Measurements from ENCODE around the gene SLC12A8.

The SLC12A8 gene

GRCh38 chr3:125061170-125061569, 151.4 kb downstream of the SLC12A8 start:
- H3K4me3 ChIP-seq (ENCODE audit: low read length): no peak overlapping the region
- peaks cover 25% of the 10 kb centered on the region for H3K27me3 ChIP-seq (ENCODE audit: control insufficient read depth, insufficient read depth, low read length)
- no peak overlapping the region for H3K27ac ChIP-seq (ENCODE audit: low read length)
- no peaks in the 10 kb centered on the region for H3K36me3 ChIP-seq (ENCODE audit: control insufficient read depth, low read depth, low read length)
- no peak overlapping the region for H3K9ac ChIP-seq (ENCODE audit: low read length)
- peaks cover 13% of the 10 kb centered on the region for H3K4me1 ChIP-seq (ENCODE audit: control insufficient read depth, low read depth, low read length)
- no peaks in the 10 kb centered on the region for H3K9me3 ChIP-seq (ENCODE audit: control insufficient read depth, low read depth, low read length)

GRCh38 chr3:125059488-125060245, 152.9 kb downstream of the SLC12A8 start:
- Histone ChIP-seq H3K4me1 (ENCODE audit: control insufficient read depth, low read depth, low read length) (peaks cover 17% of the 10 kb centered on the region), H3K27me3 (ENCODE audit: control insufficient read depth, insufficient read depth, low read length) (peaks cover 32% of the 10 kb centered on the region), H3K36me3 (ENCODE audit: control insufficient read depth, low read depth, low read length) (no peaks in the 10 kb centered on the region), H3K9ac (ENCODE audit: low read length) (no peak overlapping the region), H3K27ac (ENCODE audit: low read length) (no peak overlapping the region), H3K9me3 (ENCODE audit: control insufficient read depth, low read depth, low read length) (no peaks in the 10 kb centered on the region), H3K4me3 (ENCODE audit: low read length) (no peak overlapping the region)

- H3K27ac ChIP-seq (ENCODE audit: low read length): no peak overlapping the region
- no peaks in the 10 kb centered on the region for H3K9me3 ChIP-seq (ENCODE audit: control insufficient read depth, low read depth, low read length)
- peaks cover 39% of the 10 kb centered on the region for H3K27me3 ChIP-seq (ENCODE audit: control insufficient read depth, insufficient read depth, low read length)
- peaks cover 24% of the 10 kb centered on the region for H3K4me1 ChIP-seq (ENCODE audit: control insufficient read depth, low read depth, low read length)
- H3K36me3 ChIP-seq (ENCODE audit: control insufficient read depth, low read depth, low read length): no peaks in the 10 kb centered on the region
- no peak overlapping the region for H3K4me3 ChIP-seq (ENCODE audit: low read length)
- H3K9ac ChIP-seq (ENCODE audit: low read length): no peak overlapping the region
These were observed 153.6 kb downstream of the SLC12A8 start for GRCh38 chr3:125058959-125059358.

- H3K4me1 ChIP-seq (ENCODE audit: control insufficient read depth, low read depth, low read length): peaks cover 29% of the 10 kb centered on the region
- H3K9me3 ChIP-seq (ENCODE audit: control insufficient read depth, low read depth, low read length): no peaks in the 10 kb centered on the region
- no peak overlapping the region for H3K4me3 ChIP-seq (ENCODE audit: low read length)
- H3K27ac ChIP-seq (ENCODE audit: low read length): no peak overlapping the region
- no peaks in the 10 kb centered on the region for H3K36me3 ChIP-seq (ENCODE audit: control insufficient read depth, low read depth, low read length)
- no peak overlapping the region for H3K9ac ChIP-seq (ENCODE audit: low read length)
- peaks cover 43% of the 10 kb centered on the region for H3K27me3 ChIP-seq (ENCODE audit: control insufficient read depth, insufficient read depth, low read length)
These were observed 154.0 kb downstream of the SLC12A8 start for GRCh38 chr3:125058529-125058928.

GRCh38 chr3:125057186-125057850, 155.2 kb downstream of the SLC12A8 start:
- Histone ChIP-seq H3K9ac (ENCODE audit: low read length) (no peak overlapping the region), H3K9me3 (ENCODE audit: control insufficient read depth, low read depth, low read length) (no peaks in the 10 kb centered on the region), H3K27ac (ENCODE audit: low read length) (no peak overlapping the region), H3K4me1 (ENCODE audit: control insufficient read depth, low read depth, low read length) (peaks cover 35% of the 10 kb centered on the region), H3K4me3 (ENCODE audit: low read length) (no peak overlapping the region), H3K27me3 (ENCODE audit: control insufficient read depth, insufficient read depth, low read length) (peaks cover 50% of the 10 kb centered on the region), H3K36me3 (ENCODE audit: control insufficient read depth, low read depth, low read length) (no peaks in the 10 kb centered on the region)

- peaks cover 50% of the 10 kb centered on the region for H3K27me3 ChIP-seq (ENCODE audit: control insufficient read depth, insufficient read depth, low read length)
- peak within 1 kb of the TSS; percentile 33 for H3K9ac ChIP-seq (ENCODE audit: low read length)
- no peaks in the 10 kb centered on the region for H3K9me3 ChIP-seq (ENCODE audit: control insufficient read depth, low read depth, low read length)
- H3K27ac ChIP-seq (ENCODE audit: low read length): no peak within 1 kb of the TSS
- H3K36me3 ChIP-seq (ENCODE audit: control insufficient read depth, low read depth, low read length): no peaks in the 10 kb centered on the region
- peak within 1 kb of the TSS; percentile 80 for H3K4me3 ChIP-seq (ENCODE audit: low read length)
- H3K4me1 ChIP-seq (ENCODE audit: control insufficient read depth, low read depth, low read length): peaks cover 47% of the 10 kb centered on the region
These were observed 156.4 kb downstream of the SLC12A8 start, which contains the start of gene HEG1 for GRCh38 chr3:125055913-125056745. TSS of gene HEG1 (minus strand) at chr3:125055997. CDS start at chr3:125055890, 107 bp downstream.

- H3K4me3 ChIP-seq (ENCODE audit: low read length): peak overlapping the region; percentile 80
- H3K4me1 ChIP-seq (ENCODE audit: control insufficient read depth, low read depth, low read length): peaks cover 54% of the 10 kb centered on the region
- H3K27me3 ChIP-seq (ENCODE audit: control insufficient read depth, insufficient read depth, low read length): peaks cover 50% of the 10 kb centered on the region
- H3K27ac ChIP-seq (ENCODE audit: low read length): no peak overlapping the region
- no peaks in the 10 kb centered on the region for H3K9me3 ChIP-seq (ENCODE audit: control insufficient read depth, low read depth, low read length)
- H3K36me3 ChIP-seq (ENCODE audit: control insufficient read depth, low read depth, low read length): no peaks in the 10 kb centered on the region
- H3K9ac ChIP-seq (ENCODE audit: low read length): peak overlapping the region; percentile 33
These were observed 157.1 kb downstream of the SLC12A8 start for GRCh38 chr3:125055331-125055912.

GRCh38 chr3:125054449-125055329, 157.9 kb downstream of the SLC12A8 start:
- H3K4me3 ChIP-seq (ENCODE audit: low read length): peak overlapping the region; percentile 80
- H3K27me3 ChIP-seq (ENCODE audit: control insufficient read depth, insufficient read depth, low read length): peaks cover 50% of the 10 kb centered on the region
- no peaks in the 10 kb centered on the region for H3K36me3 ChIP-seq (ENCODE audit: control insufficient read depth, low read depth, low read length)
- peak overlapping the region; percentile 33 for H3K9ac ChIP-seq (ENCODE audit: low read length)
- H3K4me1 ChIP-seq (ENCODE audit: control insufficient read depth, low read depth, low read length): peaks cover 54% of the 10 kb centered on the region
- H3K27ac ChIP-seq (ENCODE audit: low read length): no peak overlapping the region
- H3K9me3 ChIP-seq (ENCODE audit: control insufficient read depth, low read depth, low read length): no peaks in the 10 kb centered on the region

- H3K36me3 ChIP-seq (ENCODE audit: control insufficient read depth, low read depth, low read length): no peaks in the 10 kb centered on the region
- no peak overlapping the region for H3K27ac ChIP-seq (ENCODE audit: low read length)
- no peak overlapping the region for H3K9ac ChIP-seq (ENCODE audit: low read length)
- H3K4me1 ChIP-seq (ENCODE audit: control insufficient read depth, low read depth, low read length): peaks cover 54% of the 10 kb centered on the region
- H3K9me3 ChIP-seq (ENCODE audit: control insufficient read depth, low read depth, low read length): no peaks in the 10 kb centered on the region
- H3K4me3 ChIP-seq (ENCODE audit: low read length): peak overlapping the region; percentile 80
- peaks cover 50% of the 10 kb centered on the region for H3K27me3 ChIP-seq (ENCODE audit: control insufficient read depth, insufficient read depth, low read length)
These were observed 158.5 kb downstream of the SLC12A8 start for GRCh38 chr3:125054062-125054448.

GRCh38 chr3:125053304-125053699, 159.2 kb downstream of the SLC12A8 start:
- Histone ChIP-seq H3K9ac (ENCODE audit: low read length) (no peak overlapping the region), H3K4me3 (ENCODE audit: low read length) (no peak overlapping the region), H3K4me1 (ENCODE audit: control insufficient read depth, low read depth, low read length) (peaks cover 48% of the 10 kb centered on the region), H3K27ac (ENCODE audit: low read length) (no peak overlapping the region), H3K27me3 (ENCODE audit: control insufficient read depth, insufficient read depth, low read length) (peaks cover 46% of the 10 kb centered on the region), H3K36me3 (ENCODE audit: control insufficient read depth, low read depth, low read length) (no peaks in the 10 kb centered on the region), H3K9me3 (ENCODE audit: control insufficient read depth, low read depth, low read length) (no peaks in the 10 kb centered on the region)
